HG03095 (cell line): Measurements from ENCODE around the gene PLCXD1.
"Not testable (repeated sequence)": the region's sequence is repeated elsewhere in the genome, so short reads cannot be mapped to it uniquely, and the experiment has no call there.

Experiments used
- ATAC-seq: cut with Tn5 transposase; IDR thresholded peaks from one replicate; pipeline ENCODE4 v1.9.1; 2021; ENCODE audit warnings: moderate library complexity; ENCODE audit not compliant: unreplicated experiment

The PLCXD1 gene

GRCh38 chrX:281166-281999, at the start of gene PLCXD1:
Gene PLCXD1 (plus strand): TSS chrX:281381. CDS start chrX:284188, 2,807 bp downstream.
- ATAC-seq, result no peak

- peak; percentile 97 for ATAC-seq
Observed at GRCh38 chrX:231637-232277, 49.4 kb upstream of the PLCXD1 start.

- ATAC-seq, result peak; percentile 26
Observed at GRCh38 chrX:232278-232655, 48.9 kb upstream of the PLCXD1 start.

- not testable (repeated sequence) for ATAC-seq
Observed at GRCh38 chrX:236201-236600, 45.0 kb upstream of the PLCXD1 start.

- no peak for ATAC-seq
Observed at GRCh38 chrX:250965-251364, 30.2 kb upstream of the PLCXD1 start.

- not testable (repeated sequence) for ATAC-seq
Observed at GRCh38 chrX:251396-252243, 29.6 kb upstream of the PLCXD1 start.

GRCh38 chrX:252244-252956, 28.8 kb upstream of the PLCXD1 start:
- no peak for ATAC-seq

- no peak for ATAC-seq
Observed at GRCh38 chrX:252957-253291, 28.3 kb upstream of the PLCXD1 start.

GRCh38 chrX:253451-254297, 27.5 kb upstream of the PLCXD1 start:
- no peak for ATAC-seq

- no peak for ATAC-seq
Observed at GRCh38 chrX:254630-255215, 26.5 kb upstream of the PLCXD1 start.

- ATAC-seq, result no peak
Observed at GRCh38 chrX:255923-256331, 25.3 kb upstream of the PLCXD1 start.

GRCh38 chrX:257054-257453, 24.1 kb upstream of the PLCXD1 start:
- ATAC-seq, result not testable (repeated sequence)

GRCh38 chrX:257681-258289, 23.4 kb upstream of the PLCXD1 start:
- no peak for ATAC-seq

GRCh38 chrX:258291-259040, 22.7 kb upstream of the PLCXD1 start:
- ATAC-seq, result no peak

- no peak for ATAC-seq
Observed at GRCh38 chrX:259692-260355, 21.4 kb upstream of the PLCXD1 start.

- no peak for ATAC-seq
Observed at GRCh38 chrX:261167-261918, 19.8 kb upstream of the PLCXD1 start.

- ATAC-seq, result no peak
Observed at GRCh38 chrX:261919-262352, 19.2 kb upstream of the PLCXD1 start.
